A549 treated with ZK216348 at 1 μM for 4 hours (cell line): ENCODE results near the gene CRY1. TPM values are rescaled to one million over a fixed set of nuclear protein-coding genes. Genes with fewer than 3 reads are reported as not detected.

ENCODE experiments used
- total RNA-seq: library from RNA; stranded (reverse); fragments of 200-300 nt; extraction: Qiagen RNA extraction; gene quantifications from 5 replicates; pipeline ENCODE4 v1.2.3, GENCODE V29; 2022; ENCODE audit warnings: low read depth

Gene CRY1
- total RNA-seq: 19.7 to 33.7 TPM (median 23.6 TPM) in 5 replicates

GRCh38 chr12:107093417-107094182, at the start of gene CRY1:
CRY1 (minus strand) TSS chr12:107093549; CDS start chr12:107092961, 588 bp downstream.

GRCh38 chr12:106986625-106987389, 106.5 kb downstream of the CRY1 start, which contains the start of gene MTERF2:
MTERF2 (minus strand) TSS chr12:106987146; CDS start chr12:106978714, 8,432 bp downstream.

GRCh38 chr12:106955377-106956047, 137.8 kb downstream of the CRY1 start, which contains the start of gene TMEM263:
TMEM263 (plus strand) TSS chr12:106955907; CDS start chr12:106967117, 11,210 bp downstream.

Other genes with a start within 250 kb of the CRY1 start
- 26.4 to 34.9 TPM (median 28.5 TPM) in 5 replicates for gene TMEM263, start 137.6 kb downstream of the CRY1 start, total RNA-seq
- 4.0 to 8.3 TPM (median 5.1 TPM) in 5 replicates for gene MTERF2, start 106.4 kb downstream of the CRY1 start, total RNA-seq